ENCODE data around the gene RBP7.

The RBP7 gene

GRCh38 chr1:10031461-10031860 lies 34.4 kb downstream of the RBP7 start:
- TF ChIP-seq CTCF (IDR thresholded peaks at IDR 0.05; ENCODE audit: low read depth, low read length) = no peak
- no peak overlapping the region for H3K4me3 ChIP-seq (ENCODE audit: low read depth, low read length)
- in situ Hi-C loops (cut with HindIII; ENCODE audit: low sequenced_read_pairs) = no loop called here
- DNase-seq (ENCODE audit: low read depth, low spot score) = peak; percentile 39

GRCh38 chr1:10032590-10033358 lies 35.7 kb downstream of the RBP7 start, which contains the start of gene UBE4B:
TSS of gene UBE4B (plus strand) at chr1:10032958. CDS start at chr1:10033671, 713 bp downstream.
- peak; percentile 80 for TF ChIP-seq CTCF (IDR thresholded peaks at IDR 0.05; ENCODE audit: low read depth, low read length)
- DNase-seq (ENCODE audit: low read depth, low spot score) = peak; percentile 99
- H3K4me3 ChIP-seq (ENCODE audit: low read depth, low read length) = peak within 1 kb of the TSS; percentile 97
- in situ Hi-C loops (cut with HindIII; ENCODE audit: low sequenced_read_pairs) = no loop called here

- in situ Hi-C loops (cut with HindIII; ENCODE audit: low sequenced_read_pairs) = no loop called here
- no peak for TF ChIP-seq CTCF (IDR thresholded peaks at IDR 0.05; ENCODE audit: low read depth, low read length)
- peak; percentile 38 for DNase-seq (ENCODE audit: low read depth, low spot score)
- H3K4me3 ChIP-seq (ENCODE audit: low read depth, low read length) = peak overlapping the region; percentile 97
Observed at GRCh38 chr1:10033359-10033845, 36.4 kb downstream of the RBP7 start.

GRCh38 chr1:10042746-10043145 lies 45.7 kb downstream of the RBP7 start:
- no peak for DNase-seq (ENCODE audit: low read depth, low spot score)
- in situ Hi-C loops (cut with HindIII; ENCODE audit: low sequenced_read_pairs) = no loop called here
- TF ChIP-seq CTCF (IDR thresholded peaks at IDR 0.05; ENCODE audit: low read depth, low read length) = no peak

GRCh38 chr1:10045480-10046355 lies 48.7 kb downstream of the RBP7 start:
- H3K4me3 ChIP-seq (ENCODE audit: low read depth, low read length) = no peak overlapping the region
- no peak for TF ChIP-seq CTCF (IDR thresholded peaks at IDR 0.05; ENCODE audit: low read depth, low read length)
- in situ Hi-C loops (cut with HindIII; ENCODE audit: low sequenced_read_pairs) = no loop called here
- DNase-seq (ENCODE audit: low read depth, low spot score) = peak; percentile 51

More at GRCh38 chr1:10042746-10043145, 45.7 kb downstream of the RBP7 start:
- no peak overlapping the region for H3K4me3 ChIP-seq (ENCODE audit: low read depth, low read length)

- in situ Hi-C loops (cut with HindIII; ENCODE audit: low sequenced_read_pairs) = no loop called here
- TF ChIP-seq CTCF (IDR thresholded peaks at IDR 0.05; ENCODE audit: low read depth, low read length) = no peak
- no peak overlapping the region for H3K4me3 ChIP-seq (ENCODE audit: low read depth, low read length)
- no peak for DNase-seq (ENCODE audit: low read depth, low spot score)
Observed at GRCh38 chr1:10046356-10047085, 49.5 kb downstream of the RBP7 start.
